ENCODE measurements around the gene HOXC10. TPM values are rescaled to one million over a fixed set of nuclear protein-coding genes. Genes with fewer than 3 reads are reported as not detected.
A peak's percentile ranks its signal among the peaks of the same experiment; 100 is the strongest.

HOXC10 gene
- total and polyA plus RNA-seq, 2 donors (not counting 1 experiment from before 2014, with no cell fraction given): not detected

GRCh38 chr12:53949631-53950436 is 35.1 kb upstream of the HOXC10 start:
- intact Hi-C loops (cut with micrococcal nuclease): loop anchor here (5.0 kb wide), 2 partner anchors 47 to 62 kb away; no protein-coding TSS in a partner anchor
- ATAC-seq (ENCODE audit: low read depth): no peak
- Histone ChIP-seq H3K9ac (ENCODE audit: low read length) (no peak overlapping the region), H3K4me2 (replicated peaks; ENCODE audit: low read depth, low read length, poor library complexity, severe bottlenecking) (no peak overlapping the region), H3K9me3 (ENCODE audit: control extremely low read depth in 1 of 3, control insufficient read depth in 2 of 3, insufficient read depth in 1 of 3, low read length in 2 of 3) (peaks cover 0 to 67% (median 11%) of the 10 kb centered on the region in 3 donors), H3K27me3 (replicated peaks in 1 of 4; ENCODE audit: control extremely low read depth in 1 of 4, control insufficient read depth in 3 of 4, insufficient read depth in 4 of 4, low read length in 3 of 4) (peaks cover 0 to 99% (median 86%) of the 10 kb centered on the region in 4 experiments), H2AFZ (ENCODE audit: insufficient read depth, low read depth, low read length, poor library complexity, severe bottlenecking) (no peak overlapping the region), H3K4me1 (ENCODE audit: control insufficient read depth in 2 of 2, insufficient read depth in 2 of 2, low read length in 2 of 2) (peaks cover 5 to 35% of the 10 kb centered on the region in 2 donors), H3K79me2 (ENCODE audit: control insufficient read depth, insufficient read depth, low read length) (no peaks in the 10 kb centered on the region), H3K4me3 (ENCODE audit: control extremely low read depth in 1 of 5, extremely low read depth in 1 of 5, insufficient read depth in 1 of 5, low read depth in 2 of 5, low read length in 4 of 5) (no peak overlapping the region), H3K36me3 (replicated peaks in 1 of 2; ENCODE audit: control extremely low read depth in 1 of 2, control insufficient read depth in 1 of 2, extremely low read depth in 1 of 2, insufficient read depth in 2 of 2, low read length in 1 of 2) (no peaks in the 10 kb centered on the region), H4K20me1 (ENCODE audit: control insufficient read depth, insufficient read depth, low read length, poor library complexity, severe bottlenecking) (no peaks in the 10 kb centered on the region), H3K27ac (ENCODE audit: low read length in 2 of 2) (no peak overlapping the region)
- Mint-ChIP-seq H3K4me3 (no peak overlapping the region), H3K9me3 (ENCODE audit: insufficient read depth) (no peaks in the 10 kb centered on the region), H3K4me1 (peaks cover 5% of the 10 kb centered on the region), H3K27me3 (peaks cover 75% of the 10 kb centered on the region), H3K27ac (no peak overlapping the region)
- 6% methylated on average over 31 of the region's 34 CpGs for WGBS (ENCODE audit: insufficient coverage)
- ChIA-PET POLR2A (no interaction called here), CTCF (no interaction called here)
- TF ChIP-seq EZH2 (IDR thresholded peaks at IDR 0.05; ENCODE audit: borderline replicate concordance, insufficient read depth, low read depth, low read length, poor library complexity, severe bottlenecking) (no peak), CTCF (IDR thresholded peaks at IDR 0.05) (no peak)
- DNase-seq: no peak

- Histone ChIP-seq H3K79me2 (ENCODE audit: control insufficient read depth, insufficient read depth, low read length) (no peaks in the 10 kb centered on the region), H3K27me3 (replicated peaks in 1 of 4; ENCODE audit: control extremely low read depth in 1 of 4, control insufficient read depth in 3 of 4, insufficient read depth in 4 of 4, low read length in 3 of 4) (peaks cover 0 to 98% (median 83%) of the 10 kb centered on the region in 4 experiments), H4K20me1 (ENCODE audit: control insufficient read depth, insufficient read depth, low read length, poor library complexity, severe bottlenecking) (no peaks in the 10 kb centered on the region), H3K9me3 (ENCODE audit: control extremely low read depth in 1 of 3, control insufficient read depth in 2 of 3, insufficient read depth in 1 of 3, low read length in 2 of 3) (peaks cover 0 to 66% (median 11%) of the 10 kb centered on the region in 3 donors), H3K9ac (ENCODE audit: low read length) (no peak overlapping the region), H2AFZ (ENCODE audit: insufficient read depth, low read depth, low read length, poor library complexity, severe bottlenecking) (no peak overlapping the region), H3K4me1 (ENCODE audit: control insufficient read depth in 2 of 2, insufficient read depth in 2 of 2, low read length in 2 of 2) (peaks cover 5 to 34% of the 10 kb centered on the region in 2 donors), H3K4me3 (ENCODE audit: control extremely low read depth in 1 of 5, extremely low read depth in 1 of 5, insufficient read depth in 1 of 5, low read depth in 2 of 5, low read length in 4 of 5) (no peak overlapping the region), H3K4me2 (replicated peaks; ENCODE audit: low read depth, low read length, poor library complexity, severe bottlenecking) (no peak overlapping the region), H3K36me3 (replicated peaks in 1 of 2; ENCODE audit: control extremely low read depth in 1 of 2, control insufficient read depth in 1 of 2, extremely low read depth in 1 of 2, insufficient read depth in 2 of 2, low read length in 1 of 2) (no peaks in the 10 kb centered on the region), H3K27ac (ENCODE audit: low read length in 2 of 2) (no peak overlapping the region)
- Mint-ChIP-seq H3K27ac (peak overlapping the region; percentile 46), H3K27me3 (peaks cover 70% of the 10 kb centered on the region), H3K9me3 (ENCODE audit: insufficient read depth) (no peaks in the 10 kb centered on the region), H3K4me3 (no peak overlapping the region), H3K4me1 (peaks cover 5% of the 10 kb centered on the region)
- intact Hi-C loops (cut with micrococcal nuclease): loop anchor here (5.0 kb wide), 2 partner anchors 47 to 62 kb away; no protein-coding TSS in a partner anchor
- ATAC-seq (ENCODE audit: low read depth) (no peak), DNase-seq (no peak)
- TF ChIP-seq EZH2 (IDR thresholded peaks at IDR 0.05; ENCODE audit: borderline replicate concordance, insufficient read depth, low read depth, low read length, poor library complexity, severe bottlenecking) (no peak), CTCF (IDR thresholded peaks at IDR 0.05) (no peak)
- WGBS (ENCODE audit: insufficient coverage): 17% methylated on average over 6 of the region's 10 CpGs
- POLR2A ChIA-PET: no interaction called here
- CTCF ChIA-PET: no interaction called here
These were observed 34.5 kb upstream of the HOXC10 start for GRCh38 chr12:53950437-53950773.
